ENCODE results near the gene CLSTN2. TPM values are rescaled to one million over a fixed set of nuclear protein-coding genes. Genes with fewer than 3 reads are reported as not detected.

The CLSTN2 gene
- total RNA-seq, 1 donor from 2014 or later = 143 TPM

- H3K27me3 Mint-ChIP-seq (ENCODE audit: unreplicated experiment) = no peaks in the 10 kb centered on the region
Measured at GRCh38 chr3:140094487-140094886, 159.5 kb downstream of the CLSTN2 start.

GRCh38 chr3:140096037-140096436 lies 161.1 kb downstream of the CLSTN2 start:
- TF ChIP-seq CTCF (IDR thresholded peaks at IDR 0.05) = no peak
- Mint-ChIP-seq H3K4me3 (ENCODE audit: unreplicated experiment) (no peak overlapping the region), H3K36me3 (ENCODE audit: unreplicated experiment) (peaks cover 10% of the 10 kb centered on the region), H3K9me3 (ENCODE audit: unreplicated experiment) (no peaks in the 10 kb centered on the region), H3K4me1 (ENCODE audit: unreplicated experiment) (peaks cover 26% of the 10 kb centered on the region), H3K27ac (ENCODE audit: unreplicated experiment) (no peak overlapping the region), H3K27me3 (ENCODE audit: unreplicated experiment) (no peaks in the 10 kb centered on the region)
- DNase-seq (ENCODE audit: extremely low spot score, unreplicated experiment) = no peak

More at GRCh38 chr3:140094487-140094886, 159.5 kb downstream of the CLSTN2 start:
- peak overlapping the region; percentile 38 for H3K27ac Mint-ChIP-seq (ENCODE audit: unreplicated experiment)
- no peak for DNase-seq (ENCODE audit: extremely low spot score, unreplicated experiment)
- H3K4me1 Mint-ChIP-seq (ENCODE audit: unreplicated experiment) = peaks cover 33% of the 10 kb centered on the region
- H3K9me3 Mint-ChIP-seq (ENCODE audit: unreplicated experiment) = no peaks in the 10 kb centered on the region
- H3K4me3 Mint-ChIP-seq (ENCODE audit: unreplicated experiment) = no peak overlapping the region
- peaks cover 10% of the 10 kb centered on the region for H3K36me3 Mint-ChIP-seq (ENCODE audit: unreplicated experiment)
- no peak for TF ChIP-seq CTCF (IDR thresholded peaks at IDR 0.05)

- no peak for TF ChIP-seq CTCF (IDR thresholded peaks at IDR 0.05)
- no peak for DNase-seq (ENCODE audit: extremely low spot score, unreplicated experiment)
- no peak overlapping the region for H3K27ac Mint-ChIP-seq (ENCODE audit: unreplicated experiment)
- H3K4me3 Mint-ChIP-seq (ENCODE audit: unreplicated experiment) = no peak overlapping the region
- H3K36me3 Mint-ChIP-seq (ENCODE audit: unreplicated experiment) = peaks cover 12% of the 10 kb centered on the region
- no peaks in the 10 kb centered on the region for H3K9me3 Mint-ChIP-seq (ENCODE audit: unreplicated experiment)
- H3K4me1 Mint-ChIP-seq (ENCODE audit: unreplicated experiment) = peaks cover 18% of the 10 kb centered on the region
- no peaks in the 10 kb centered on the region for H3K27me3 Mint-ChIP-seq (ENCODE audit: unreplicated experiment)
Measured at GRCh38 chr3:140097874-140098635, 163.1 kb downstream of the CLSTN2 start.

GRCh38 chr3:140100479-140100878 lies 165.5 kb downstream of the CLSTN2 start:
- Mint-ChIP-seq H3K27ac (ENCODE audit: unreplicated experiment) (no peak overlapping the region), H3K4me3 (ENCODE audit: unreplicated experiment) (no peak overlapping the region), H3K9me3 (ENCODE audit: unreplicated experiment) (no peaks in the 10 kb centered on the region), H3K4me1 (ENCODE audit: unreplicated experiment) (no peaks in the 10 kb centered on the region), H3K27me3 (ENCODE audit: unreplicated experiment) (no peaks in the 10 kb centered on the region), H3K36me3 (ENCODE audit: unreplicated experiment) (peaks cover 14% of the 10 kb centered on the region)
- no peak for DNase-seq (ENCODE audit: extremely low spot score, unreplicated experiment)
- TF ChIP-seq CTCF (IDR thresholded peaks at IDR 0.05) = no peak

- Mint-ChIP-seq H3K4me3 (ENCODE audit: unreplicated experiment) (no peak overlapping the region), H3K27ac (ENCODE audit: unreplicated experiment) (no peak overlapping the region), H3K9me3 (ENCODE audit: unreplicated experiment) (no peaks in the 10 kb centered on the region)
Measured at GRCh38 chr3:140103166-140103565, 168.2 kb downstream of the CLSTN2 start.

More at GRCh38 chr3:140103166-140103565, 168.2 kb downstream of the CLSTN2 start:
- DNase-seq (ENCODE audit: extremely low spot score, unreplicated experiment) = no peak
- no peak for TF ChIP-seq CTCF (IDR thresholded peaks at IDR 0.05)
- Mint-ChIP-seq H3K36me3 (ENCODE audit: unreplicated experiment) (peaks cover 18% of the 10 kb centered on the region), H3K4me1 (ENCODE audit: unreplicated experiment) (no peaks in the 10 kb centered on the region), H3K27me3 (ENCODE audit: unreplicated experiment) (no peaks in the 10 kb centered on the region)

Measured in osteocyte (in vitro differentiated cells).